ENCODE data around the gene TBC1D8. TPM values are rescaled to one million over a fixed set of nuclear protein-coding genes. Genes with fewer than 3 reads are reported as not detected.

TBC1D8 gene
- total and polyA plus RNA-seq, 2 donors (not counting 1 experiment from before 2014, with no cell fraction given): 1.7 to 15.7 TPM

- Histone ChIP-seq H3K27me3 (replicated peaks in 1 of 4; ENCODE audit: control extremely low read depth in 1 of 4, control insufficient read depth in 3 of 4, insufficient read depth in 4 of 4, low read length in 3 of 4) (no peaks in the 10 kb centered on the region), H3K36me3 (replicated peaks in 1 of 2; ENCODE audit: control extremely low read depth in 1 of 2, control insufficient read depth in 1 of 2, extremely low read depth in 1 of 2, insufficient read depth in 2 of 2, low read length in 1 of 2) (peaks cover 24 to 53% of the 10 kb centered on the region in 2 experiments), H3K27ac (ENCODE audit: low read length in 2 of 2) (peak overlapping the region; percentile 84 to 91), H3K9me3 (ENCODE audit: control extremely low read depth in 1 of 3, control insufficient read depth in 2 of 3, insufficient read depth in 1 of 3, low read length in 2 of 3) (peaks cover 0 to 4% (median 0%) of the 10 kb centered on the region in 3 donors), H3K4me2 (replicated peaks; ENCODE audit: low read depth, low read length, poor library complexity, severe bottlenecking) (peak overlapping the region; percentile 89), H3K79me2 (ENCODE audit: control insufficient read depth, insufficient read depth, low read length) (peaks cover 22% of the 10 kb centered on the region), H3K4me3 (ENCODE audit: control extremely low read depth in 1 of 5, extremely low read depth in 1 of 5, insufficient read depth in 1 of 5, low read depth in 2 of 5, low read length in 4 of 5) (peak overlapping the region in 4 of 5 experiments; percentile 80 to 99 (median 94)), H3K9ac (ENCODE audit: low read length) (peak overlapping the region; percentile 96), H2AFZ (ENCODE audit: insufficient read depth, low read depth, low read length, poor library complexity, severe bottlenecking) (no peak overlapping the region), H3K4me1 (ENCODE audit: control insufficient read depth in 2 of 2, insufficient read depth in 2 of 2, low read length in 2 of 2) (peaks cover 15 to 21% of the 10 kb centered on the region in 2 donors), H4K20me1 (ENCODE audit: control insufficient read depth, insufficient read depth, low read length, poor library complexity, severe bottlenecking) (peaks cover 30% of the 10 kb centered on the region)
- no peak for TF ChIP-seq EZH2 (IDR thresholded peaks at IDR 0.05; ENCODE audit: borderline replicate concordance, insufficient read depth, low read depth, low read length, poor library complexity, severe bottlenecking)
- TF ChIP-seq CTCF (IDR thresholded peaks at IDR 0.05): no peak
- peak overlapping the region; percentile 96 for H3K27ac Mint-ChIP-seq
- no peaks in the 10 kb centered on the region for H3K27me3 Mint-ChIP-seq
- peak overlapping the region; percentile 88 for H3K4me3 Mint-ChIP-seq
- ChIA-PET CTCF (interaction anchor here (1.0 to 2.8 kb wide), 5 partner anchors 9 to 409 kb away, joined by 3 to 23 read pairs (median 6); no protein-coding TSS in a partner anchor), POLR2A (no interaction called here)
- DNase-seq (no peak), ATAC-seq (ENCODE audit: low read depth) (no peak)
- no peaks in the 10 kb centered on the region for H3K9me3 Mint-ChIP-seq (ENCODE audit: insufficient read depth)
- intact Hi-C loops (cut with micrococcal nuclease): loop anchor here (5.0 kb wide), 1 partner anchor 619 kb away; no protein-coding TSS in a partner anchor
- WGBS (ENCODE audit: insufficient coverage): 67% methylated on average over 8 of the region's 12 CpGs
- H3K4me1 Mint-ChIP-seq: peaks cover 42% of the 10 kb centered on the region
These were observed 147.9 kb downstream of the TBC1D8 start for GRCh38 chr2:101003278-101003775.

Measured in B cell (primary cell).